Inferior parietal cortex (tissue), 1 donor: Measurements from ENCODE around the gene CAPN5.

Experiments
- DNase-seq: peaks from one replicate; pipeline ENCODE4 v3.0.0-alpha.2; 2016; ENCODE audit errors: extremely low spot score

The CAPN5 gene

DNA sequence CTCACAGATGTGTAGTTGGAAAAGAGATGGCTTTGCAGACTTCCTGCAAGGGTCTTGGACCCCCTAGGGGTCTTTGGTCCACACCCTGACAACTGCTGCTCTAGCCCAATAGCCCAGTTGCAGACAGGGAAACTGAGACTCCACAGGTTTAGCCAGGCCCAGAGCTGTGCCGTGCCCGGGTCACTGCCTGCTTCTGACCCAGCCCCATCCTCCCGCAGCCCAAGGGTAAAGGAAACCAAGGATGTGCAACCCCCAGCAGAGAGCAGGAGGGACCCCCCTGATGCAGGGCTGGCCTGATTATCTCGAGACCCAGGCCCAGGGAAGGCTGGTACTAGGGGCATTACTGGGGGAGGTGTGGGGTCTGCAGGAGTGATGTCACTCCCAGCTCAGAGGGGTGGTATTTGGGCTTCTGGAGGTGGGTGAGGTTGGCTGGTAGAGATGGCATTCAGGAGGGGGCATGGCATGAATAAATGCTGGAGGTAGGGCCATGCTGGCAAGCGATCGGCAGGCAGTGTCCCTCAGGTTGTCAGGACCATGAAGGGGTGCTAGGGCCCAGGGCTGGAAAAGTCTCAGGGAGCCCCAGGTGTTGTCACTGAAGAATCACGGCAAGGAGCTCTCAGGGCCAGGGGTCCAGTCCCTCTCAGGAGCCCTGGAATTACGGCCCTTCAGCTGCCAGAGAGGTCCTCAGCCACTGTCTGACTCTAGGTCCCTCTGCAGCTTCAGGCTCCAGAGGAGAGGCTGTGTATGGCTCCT lies 82.4 kb downstream of the CAPN5 start:
- DNase-seq: no peak

DNA sequence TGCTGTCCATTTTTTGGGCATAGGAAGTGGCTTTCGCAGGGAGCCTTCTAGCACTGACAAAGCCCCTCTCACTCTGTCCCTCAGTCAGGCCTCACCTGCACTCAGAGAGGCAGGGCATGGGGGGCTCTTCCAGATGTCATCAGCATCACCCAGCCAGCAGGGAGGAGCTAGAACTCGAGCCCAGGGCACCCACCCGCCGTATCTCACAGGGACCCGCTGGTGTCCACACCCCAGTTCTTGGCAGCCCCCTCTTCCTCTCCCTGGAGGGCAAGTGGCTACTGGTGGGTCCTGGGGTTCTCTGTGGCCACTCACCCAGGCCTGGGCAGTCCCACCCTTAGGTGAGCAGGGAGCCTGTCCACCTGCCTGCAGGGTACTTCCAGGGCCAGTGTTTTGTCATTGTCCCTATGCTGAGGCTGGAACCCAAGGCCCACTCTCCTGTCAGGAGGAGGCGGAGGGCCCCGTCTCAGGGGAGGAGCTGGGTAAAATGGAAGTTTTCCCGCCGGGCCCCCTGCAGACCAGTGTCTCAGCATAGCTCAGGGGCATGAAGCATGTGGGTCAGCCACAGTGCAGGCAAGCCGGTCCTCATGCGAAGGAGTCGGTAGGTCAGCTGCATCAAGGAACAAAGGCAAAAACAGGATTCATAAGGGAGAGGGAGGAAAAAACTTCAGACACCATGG lies 83.1 kb downstream of the CAPN5 start:
- DNase-seq: no peak

GRCh38 chr11:77150836-77151235 lies 84.1 kb downstream of the CAPN5 start:
- DNase-seq: no peak

GRCh38 chr11:77151804-77152509 lies 85.2 kb downstream of the CAPN5 start:
- peak; percentile 45 for DNase-seq

- DNase-seq: no peak
Observed at GRCh38 chr11:77152846-77153245, 86.1 kb downstream of the CAPN5 start.

DNA sequence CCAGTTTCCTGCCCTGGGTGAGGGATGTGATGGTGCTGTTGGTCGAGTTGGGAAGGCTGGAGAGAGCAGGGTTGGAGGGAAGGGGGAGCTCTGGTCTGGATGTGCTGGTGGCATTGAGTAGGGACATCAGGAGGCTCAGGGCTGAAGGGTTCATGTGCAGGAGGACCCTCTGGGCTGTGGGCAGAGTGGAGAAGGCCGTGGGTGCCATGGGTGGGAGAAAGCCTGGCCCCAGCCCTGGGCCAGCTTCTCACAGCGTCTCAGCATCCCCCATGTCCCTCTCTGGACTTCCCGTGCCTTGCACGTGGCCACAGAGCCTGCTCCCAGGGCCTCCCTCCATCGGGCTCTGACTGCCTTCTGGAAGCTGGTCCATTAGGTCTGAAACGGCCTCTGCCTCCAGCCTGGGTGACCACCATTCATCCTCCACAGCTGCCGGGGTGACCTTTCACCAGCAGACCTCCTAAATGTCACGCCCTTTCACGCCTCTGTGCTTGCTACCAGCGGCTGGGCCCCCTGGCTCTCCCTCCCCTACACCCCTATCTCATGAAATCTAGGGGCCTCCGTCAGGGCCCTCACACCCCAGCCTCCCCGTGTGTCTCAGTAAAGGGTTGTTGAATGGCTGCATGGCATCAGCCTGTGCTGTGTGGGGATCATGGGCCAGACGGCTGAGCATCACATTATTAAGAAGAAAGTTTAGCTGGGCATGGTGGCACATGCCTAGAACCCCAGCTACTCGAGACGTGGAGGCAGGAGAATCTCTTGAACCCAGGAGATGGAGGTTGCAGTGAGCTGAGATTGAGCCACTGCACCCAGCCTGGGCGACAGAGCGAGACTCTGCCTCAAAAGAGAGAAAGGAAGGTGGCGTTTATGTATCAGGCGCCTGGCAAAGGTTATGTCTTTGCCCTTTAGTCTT lies 86.8 kb downstream of the CAPN5 start:
- no peak for DNase-seq

GRCh38 chr11:77154381-77155081 lies 87.8 kb downstream of the CAPN5 start:
- DNase-seq: peak; percentile 51

GRCh38 chr11:77155082-77155475 lies 88.3 kb downstream of the CAPN5 start:
- no peak for DNase-seq

DNA sequence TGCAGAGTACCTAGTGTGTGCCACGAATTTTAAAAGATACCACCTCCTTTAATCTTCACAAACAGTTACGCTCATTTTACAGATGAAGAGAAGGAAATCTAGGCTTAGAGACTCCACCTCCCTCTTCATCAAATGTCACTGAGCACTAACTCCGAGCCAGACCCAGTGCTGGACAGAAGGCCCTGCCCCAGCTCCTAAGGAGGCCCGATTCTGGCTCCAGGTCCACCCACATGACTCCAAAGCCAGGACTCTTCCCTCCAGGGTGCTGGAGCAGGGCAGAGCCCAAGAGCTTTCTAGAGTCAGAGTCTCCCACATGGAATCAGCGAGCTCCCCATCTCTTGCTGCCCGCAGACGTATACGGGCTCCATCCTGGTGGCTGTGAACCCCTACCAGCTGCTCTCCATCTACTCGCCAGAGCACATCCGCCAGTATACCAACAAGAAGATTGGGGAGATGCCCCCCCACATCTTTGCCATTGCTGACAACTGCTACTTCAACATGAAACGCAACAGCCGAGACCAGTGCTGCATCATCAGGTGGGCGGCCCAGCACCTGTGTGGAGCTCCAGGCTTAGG lies 88.9 kb downstream of the CAPN5 start:
- DNase-seq: no peak

GRCh38 chr11:77156396-77157195 lies 89.8 kb downstream of the CAPN5 start:
- DNase-seq: no peak

DNA sequence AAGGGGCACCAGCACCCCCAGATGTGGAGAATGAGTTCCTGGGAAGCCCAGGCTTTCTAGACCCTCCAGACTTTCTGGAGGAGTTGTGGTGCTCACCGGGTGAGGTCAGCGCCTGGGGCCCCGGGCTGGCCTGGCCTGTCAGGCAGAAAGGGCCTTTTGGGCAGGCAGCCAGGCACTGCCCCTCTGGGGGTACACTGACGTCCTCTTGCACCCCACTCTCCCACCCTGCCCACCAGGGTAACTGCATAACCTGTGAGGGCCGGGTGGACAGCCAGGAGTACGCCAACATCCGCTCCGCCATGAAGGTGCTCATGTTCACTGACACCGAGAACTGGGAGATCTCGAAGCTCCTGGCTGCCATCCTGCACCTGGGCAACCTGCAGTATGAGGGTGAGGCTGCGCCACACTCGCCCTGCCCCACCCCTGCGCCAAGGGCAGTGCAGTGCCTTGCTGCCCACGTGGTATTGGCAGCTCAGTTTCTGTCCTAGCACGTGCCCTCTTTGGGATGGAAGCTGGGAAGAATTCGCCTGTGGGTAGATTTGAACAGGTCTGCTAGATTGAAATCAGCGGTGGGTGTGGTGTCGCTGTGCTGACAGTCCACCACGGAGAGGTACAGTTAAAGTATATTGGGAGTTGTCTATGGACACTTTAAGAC lies 91.4 kb downstream of the CAPN5 start:
- no peak for DNase-seq

DNA sequence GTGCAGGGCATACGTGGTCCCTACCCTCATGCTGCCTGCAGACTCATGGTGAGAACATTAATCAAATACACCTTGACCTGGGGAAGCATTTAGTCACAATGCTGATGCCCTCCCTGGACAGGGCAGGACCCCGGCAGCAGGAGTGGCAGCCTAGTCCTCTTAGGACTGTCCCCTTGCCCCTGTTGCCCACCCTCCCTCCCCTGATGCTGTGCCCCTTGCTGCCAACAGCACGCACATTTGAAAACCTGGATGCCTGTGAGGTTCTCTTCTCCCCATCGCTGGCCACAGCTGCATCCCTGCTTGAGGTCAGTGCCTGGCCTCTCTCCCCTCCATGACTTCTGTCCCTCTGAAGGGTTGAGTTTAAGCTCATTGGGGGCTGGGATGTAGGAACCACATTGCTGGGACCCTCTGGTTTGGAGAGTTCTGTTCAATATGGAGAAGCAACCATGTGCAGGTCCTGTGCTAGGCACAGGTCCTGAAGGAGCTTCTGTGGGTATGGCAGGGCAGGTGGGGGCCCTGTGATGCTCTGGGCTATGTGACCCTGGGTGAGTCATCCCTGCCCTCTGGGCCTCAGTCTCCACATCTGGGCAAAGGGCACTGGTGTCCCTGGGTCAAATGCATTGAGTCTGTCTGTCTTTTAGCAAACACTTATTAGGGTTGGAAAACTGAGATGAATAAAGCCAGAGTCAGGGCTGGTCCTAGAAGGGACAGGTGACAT lies 92.6 kb downstream of the CAPN5 start:
- no peak for DNase-seq

GRCh38 chr11:77159937-77160495 lies 93.2 kb downstream of the CAPN5 start:
- DNase-seq: no peak

DNA sequence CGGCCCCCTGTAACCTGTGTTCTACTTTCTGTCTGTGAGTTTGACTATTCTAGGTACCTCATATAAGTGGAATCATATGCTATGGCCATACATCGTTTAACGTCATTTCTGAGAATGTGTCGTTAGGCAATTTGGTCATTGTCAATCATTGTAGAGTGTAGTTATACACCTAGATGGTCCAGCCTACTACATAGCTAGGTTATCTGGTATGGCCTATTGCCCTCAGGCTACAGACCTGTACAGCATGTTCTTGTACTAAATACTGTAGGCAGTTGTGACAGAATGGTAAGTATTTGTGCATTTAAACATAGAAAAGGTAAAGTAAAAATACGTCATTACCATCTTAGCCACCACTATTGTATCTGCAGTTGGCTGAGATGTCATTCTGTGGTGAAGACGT lies 96.5 kb downstream of the CAPN5 start:
- DNase-seq: no peak

- no peak for DNase-seq
Observed at GRCh38 chr11:77165066-77165465, 98.3 kb downstream of the CAPN5 start.

GRCh38 chr11:77166021-77166420 lies 99.2 kb downstream of the CAPN5 start:
- DNase-seq: no peak

- no peak for DNase-seq
Observed at GRCh38 chr11:77167111-77167626, 100.4 kb downstream of the CAPN5 start.

DNA sequence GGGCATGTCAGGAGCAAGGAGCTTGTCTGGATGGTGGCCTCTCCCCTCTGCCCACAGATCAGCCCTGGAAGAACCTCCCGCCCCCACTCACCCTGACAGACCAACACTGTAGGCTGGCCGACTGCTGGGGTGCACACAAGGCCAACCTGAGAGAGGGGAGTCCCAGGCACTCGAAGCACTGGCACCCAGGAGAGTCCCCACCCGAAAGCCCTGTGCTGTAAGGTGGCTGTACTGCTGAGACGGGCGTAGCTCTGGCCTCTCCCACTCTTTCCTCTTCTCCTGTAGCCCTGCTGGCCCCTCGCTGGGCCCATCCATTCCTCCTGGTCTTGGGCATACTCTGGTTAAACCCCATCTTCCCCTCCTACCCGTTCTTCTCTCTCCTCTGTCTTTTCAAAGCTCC lies 101.0 kb downstream of the CAPN5 start:
- no peak for DNase-seq
